ENCODE results near the gene CHST14.

The CHST14 gene, protein sequence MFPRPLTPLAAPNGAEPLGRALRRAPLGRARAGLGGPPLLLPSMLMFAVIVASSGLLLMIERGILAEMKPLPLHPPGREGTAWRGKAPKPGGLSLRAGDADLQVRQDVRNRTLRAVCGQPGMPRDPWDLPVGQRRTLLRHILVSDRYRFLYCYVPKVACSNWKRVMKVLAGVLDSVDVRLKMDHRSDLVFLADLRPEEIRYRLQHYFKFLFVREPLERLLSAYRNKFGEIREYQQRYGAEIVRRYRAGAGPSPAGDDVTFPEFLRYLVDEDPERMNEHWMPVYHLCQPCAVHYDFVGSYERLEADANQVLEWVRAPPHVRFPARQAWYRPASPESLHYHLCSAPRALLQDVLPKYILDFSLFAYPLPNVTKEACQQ

GRCh38 chr15:40470423-40471104 lies at the start of gene CHST14:
Gene CHST14, plus strand, starts transcription at chr15:40470984. Its CDS starts 230 bp downstream, at chr15:40471214.
- peak; percentile 3 for DNase-seq

DNA sequence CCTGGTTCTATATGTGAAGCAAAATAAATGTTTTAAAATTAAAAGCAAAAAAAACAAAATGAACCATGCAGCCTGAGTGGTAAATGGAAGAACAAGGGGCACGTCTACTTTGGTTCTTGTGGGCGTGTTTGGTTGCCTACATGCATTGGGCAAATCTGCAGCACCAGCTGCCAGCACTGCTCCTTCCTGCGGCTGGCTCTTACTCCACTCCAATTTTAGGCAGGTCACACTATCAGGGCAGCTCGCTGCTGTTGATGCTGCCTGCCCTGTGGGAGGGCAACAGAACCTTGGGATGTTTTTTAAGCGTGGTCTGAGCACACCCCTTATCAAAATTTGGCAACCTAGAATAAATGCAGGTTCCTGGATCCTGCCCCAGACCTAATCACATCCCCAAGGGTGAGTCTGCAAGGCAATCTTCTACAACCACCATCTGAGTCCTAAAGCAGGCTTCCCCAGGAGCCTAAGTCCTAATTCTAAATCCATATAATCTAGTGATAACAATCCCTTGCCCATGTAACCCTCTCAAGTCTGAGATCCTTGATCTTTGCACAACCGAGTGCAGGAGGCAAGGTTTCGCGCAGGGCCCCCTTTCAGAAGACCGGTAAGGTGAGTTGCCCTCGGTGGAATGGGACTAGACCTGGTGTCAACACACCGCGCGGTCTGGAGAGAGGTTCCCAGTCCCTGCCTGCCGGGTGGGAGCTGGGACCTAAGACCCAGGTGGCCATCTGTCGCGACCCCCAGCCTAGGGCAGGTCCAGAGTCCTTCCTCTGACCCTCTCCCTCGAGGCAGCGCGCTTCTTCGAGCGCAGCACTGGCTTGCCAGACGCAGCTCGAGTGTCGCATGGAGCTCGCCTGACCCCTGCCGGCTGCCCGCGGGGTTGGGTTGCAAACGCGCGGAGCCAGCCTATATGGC lies 49.3 kb upstream of the CHST14 start:
- peak; percentile 8 for DNase-seq

DNA sequence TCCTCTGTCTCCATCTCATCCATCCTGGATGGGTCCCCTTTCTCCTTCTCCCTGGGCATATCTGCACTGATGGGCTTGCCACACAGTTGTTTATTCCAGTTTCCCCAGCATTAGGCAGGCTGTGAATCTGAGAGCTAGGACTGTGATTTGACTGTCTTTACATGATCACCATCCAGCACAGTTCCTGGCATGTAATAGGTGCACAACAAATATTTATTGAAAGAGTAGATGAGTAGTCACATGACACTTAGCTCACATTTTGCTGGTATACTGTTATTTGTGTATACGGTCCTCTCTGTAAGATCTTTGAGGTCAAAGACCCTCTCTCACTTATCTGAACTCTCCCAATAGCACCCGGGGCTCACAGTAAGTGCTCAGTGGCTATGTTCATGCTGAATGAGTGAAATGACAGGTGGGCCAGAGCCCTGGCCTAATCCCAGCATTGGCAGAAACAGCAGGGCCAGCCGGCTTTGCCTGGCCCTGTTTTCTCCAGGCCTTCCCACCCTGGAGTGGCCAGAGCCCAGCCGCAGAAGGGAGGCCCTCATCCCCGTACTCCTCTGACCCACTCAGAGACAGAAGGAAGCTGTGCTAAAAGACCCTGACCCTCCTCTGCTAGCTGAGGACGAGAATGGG lies 46.2 kb upstream of the CHST14 start:
- no peak for DNase-seq

DNA sequence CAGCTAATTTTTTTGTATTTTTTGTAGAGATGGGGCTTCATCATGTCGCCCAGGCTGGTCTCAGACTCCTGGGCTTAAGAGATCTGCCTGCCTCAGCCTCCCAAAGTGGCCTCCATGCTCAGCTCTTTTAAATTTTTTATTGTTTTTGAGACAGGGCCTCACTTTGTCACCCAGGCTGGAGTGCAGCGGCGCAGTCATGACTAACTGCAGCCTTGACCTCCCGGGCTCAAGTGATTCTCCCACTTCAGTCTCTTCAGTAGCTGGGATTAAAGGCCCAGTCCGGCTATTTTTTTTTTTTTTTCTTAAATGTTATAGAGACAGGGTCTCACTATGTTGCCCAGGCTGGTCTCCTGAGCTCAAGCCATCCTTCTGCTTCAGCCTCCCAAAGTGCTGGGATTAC lies 45.1 kb upstream of the CHST14 start:
- DNase-seq: no peak

- no peak for DNase-seq
These were observed 43.6 kb upstream of the CHST14 start for GRCh38 chr15:40427188-40427587.

GRCh38 chr15:40428185-40428584 lies 42.6 kb upstream of the CHST14 start:
- DNase-seq: no peak

DNA sequence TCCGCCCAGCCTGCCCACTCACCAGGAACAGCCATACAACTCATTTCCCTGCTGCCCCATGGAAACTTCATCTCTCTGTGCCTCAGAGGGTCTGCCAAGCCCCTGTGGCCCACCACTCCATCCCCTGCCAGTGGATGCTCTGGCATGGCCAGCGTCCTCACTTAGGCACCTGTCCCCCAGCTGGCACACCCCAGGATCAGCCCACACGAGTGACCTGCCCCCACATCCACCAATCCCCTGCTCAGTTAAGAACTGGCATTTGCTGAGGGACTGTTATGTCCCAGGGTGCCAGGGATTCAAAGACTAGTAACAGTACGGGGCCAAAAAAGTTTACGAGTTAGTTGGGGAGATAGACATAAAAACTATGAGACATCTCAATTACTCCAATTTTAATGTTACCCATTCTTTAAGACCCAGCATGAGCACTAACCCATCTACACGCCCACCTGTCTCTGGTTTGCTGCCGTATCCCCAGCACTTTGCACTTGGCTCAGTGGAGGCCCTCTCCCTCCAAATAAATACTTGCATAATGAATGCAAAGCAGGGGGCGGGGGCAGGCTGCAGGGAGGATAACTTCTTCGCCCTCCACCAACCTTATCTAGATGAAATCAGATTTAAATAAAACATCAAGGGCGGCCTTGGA lies 41.6 kb upstream of the CHST14 start:
- DNase-seq: no peak

GRCh38 chr15:40430271-40430805 lies 40.4 kb upstream of the CHST14 start:
- DNase-seq: no peak

GRCh38 chr15:40435023-40435709 lies 35.6 kb upstream of the CHST14 start:
- no peak for DNase-seq

DNA sequence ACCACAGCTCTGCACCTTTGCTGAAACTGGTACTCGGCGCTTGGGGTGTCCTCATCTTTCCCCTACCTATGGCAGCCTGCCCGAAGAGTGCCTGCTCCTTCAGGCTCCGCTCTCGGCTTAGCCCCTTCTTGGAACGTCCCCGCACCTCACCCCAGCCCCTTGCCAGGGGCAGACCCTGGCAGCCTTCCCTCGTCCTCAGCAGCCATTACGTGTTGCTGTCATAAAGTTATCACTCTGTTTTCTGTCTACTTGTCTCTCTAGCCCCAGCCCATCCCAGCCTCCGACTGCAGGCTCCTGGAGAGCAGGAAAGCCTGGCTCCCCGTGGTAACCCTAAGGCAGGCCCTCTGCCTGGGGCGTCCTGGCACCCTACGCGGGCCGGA lies 35.1 kb upstream of the CHST14 start:
- DNase-seq: no peak

- no peak for DNase-seq
These were observed 34.5 kb upstream of the CHST14 start for GRCh38 chr15:40436116-40436891.

GRCh38 chr15:40436892-40437751 lies 33.7 kb upstream of the CHST14 start:
- no peak for DNase-seq

DNA sequence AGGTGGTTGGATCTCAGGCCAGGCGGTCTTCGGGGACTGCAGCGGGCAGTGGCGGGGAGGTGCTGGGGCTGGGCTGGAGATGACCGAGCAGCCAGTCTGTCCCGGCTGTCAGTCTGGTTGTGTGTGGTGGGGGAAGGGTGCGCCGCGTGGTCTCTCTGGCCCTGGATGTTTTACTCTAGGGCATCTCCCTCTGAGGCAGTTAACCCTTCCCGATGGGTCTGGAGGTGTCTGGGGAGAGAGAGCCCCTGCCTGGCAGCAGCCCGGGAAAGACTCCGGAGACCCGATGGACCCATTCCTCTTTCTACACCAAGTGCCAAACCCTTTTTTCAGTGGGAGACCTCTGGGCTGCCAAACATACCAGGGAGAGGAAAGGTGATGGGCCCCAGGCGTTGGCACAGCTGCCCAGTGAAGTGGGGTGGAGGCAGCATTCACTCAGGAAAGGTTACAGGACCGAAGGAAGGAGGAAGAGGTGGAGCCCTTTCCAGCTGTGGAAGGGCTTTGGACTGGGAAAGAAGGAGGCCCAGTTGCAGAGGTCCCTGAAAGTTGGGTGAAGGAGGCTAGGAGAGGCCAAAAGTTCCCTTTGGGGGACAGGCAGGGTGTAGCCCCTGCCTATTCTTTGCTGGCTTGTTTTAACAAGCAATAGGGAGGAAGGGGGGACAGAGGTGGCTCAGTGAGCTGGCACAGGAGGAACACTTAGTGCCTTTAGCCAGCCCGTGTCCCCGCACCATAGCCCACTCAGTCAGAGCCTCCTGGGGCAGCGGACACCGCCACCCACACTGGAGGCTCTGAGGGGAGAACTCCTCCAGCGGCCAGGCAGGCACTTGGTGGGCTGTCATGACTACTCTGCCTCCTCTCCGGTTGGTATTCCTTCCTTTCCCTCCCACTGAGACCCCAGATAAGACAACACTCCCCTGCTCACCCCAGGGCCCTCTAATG lies 32.8 kb upstream of the CHST14 start:
- no peak for DNase-seq

DNA sequence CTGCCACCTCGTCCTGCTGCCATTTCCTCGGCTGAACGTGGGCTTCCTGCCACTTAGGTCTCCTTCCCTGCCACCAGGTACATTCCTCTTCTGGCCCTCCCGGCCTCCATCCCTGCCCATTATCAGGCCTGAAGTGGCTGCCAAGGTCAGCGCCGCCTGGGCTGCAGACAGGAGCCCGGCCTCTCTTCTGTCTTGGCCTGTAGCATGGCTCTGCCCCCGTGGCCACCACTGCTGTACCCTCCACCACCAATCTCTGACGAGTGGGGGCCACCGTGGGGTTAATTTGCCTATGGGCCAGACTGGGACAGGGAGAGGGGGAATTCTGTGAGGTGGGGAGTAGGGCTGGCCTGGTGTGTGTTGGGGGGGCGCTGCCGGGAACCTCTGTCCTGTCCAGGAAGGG lies 32.1 kb upstream of the CHST14 start:
- no peak for DNase-seq

DNA sequence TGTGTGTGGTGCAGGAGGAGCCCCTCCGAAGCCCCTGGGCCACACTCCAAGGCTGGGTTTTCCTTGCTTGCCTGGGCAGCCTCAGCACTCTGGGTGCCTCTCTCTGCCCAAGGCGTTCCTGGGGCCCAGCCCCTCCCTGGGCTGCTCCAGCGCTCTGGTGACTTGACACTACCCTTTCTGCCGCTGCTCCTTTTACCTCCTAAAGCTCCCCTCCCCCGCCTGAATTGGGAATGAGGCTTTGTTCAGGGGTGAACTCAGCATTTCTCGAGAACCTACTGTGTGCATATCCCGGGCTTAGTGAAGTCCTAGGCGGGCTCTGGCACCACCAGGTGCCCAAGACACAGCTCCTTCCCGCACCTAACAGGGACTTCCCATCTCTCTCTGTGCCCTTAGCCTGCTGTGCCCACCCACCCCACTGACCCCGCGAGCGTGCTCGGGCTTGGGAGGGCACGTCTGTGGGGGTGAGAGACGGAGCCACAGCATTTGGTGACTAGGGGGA lies 31.3 kb upstream of the CHST14 start:
- DNase-seq: no peak

GRCh38 chr15:40439960-40440742 lies 30.6 kb upstream of the CHST14 start:
- no peak for DNase-seq

Measured in DMS153 (cell line).